ENCODE results near the gene TRAPPC3L.

Gene TRAPPC3L

DNA sequence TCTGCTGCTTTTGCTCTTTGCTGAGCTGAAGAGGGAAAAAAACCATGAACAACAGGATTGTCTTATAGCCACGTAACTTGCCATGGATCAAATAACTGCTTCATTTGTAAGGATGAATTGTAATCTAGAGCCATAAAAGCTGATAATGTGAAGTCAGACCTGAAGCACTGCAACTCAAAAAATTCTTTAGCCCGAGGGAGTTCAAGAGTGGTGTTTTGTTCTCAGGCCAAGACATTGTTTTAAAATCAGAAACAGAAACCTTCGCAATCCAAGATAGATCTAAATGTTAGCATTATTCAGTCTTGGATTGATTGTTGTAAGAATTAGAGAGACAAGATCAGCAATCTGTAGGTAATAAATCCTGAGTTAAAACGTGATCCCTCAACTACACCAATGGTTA lies at the start of gene TRAPPC3L:
TSS of gene TRAPPC3L (minus strand) at position 34 of the 400 bp plus-strand sequence. CDS start 170 bp downstream, outside the sequence.
- ChIA-PET CTCF (interaction anchor here (1.2 to 9.6 kb wide), 3 partner anchors 12 to 18 kb away, joined by 5 to 119 read pairs (median 66); no protein-coding TSS in a partner anchor), POLR2A (no interaction called here)
- TF ChIP-seq, protein P1, sequence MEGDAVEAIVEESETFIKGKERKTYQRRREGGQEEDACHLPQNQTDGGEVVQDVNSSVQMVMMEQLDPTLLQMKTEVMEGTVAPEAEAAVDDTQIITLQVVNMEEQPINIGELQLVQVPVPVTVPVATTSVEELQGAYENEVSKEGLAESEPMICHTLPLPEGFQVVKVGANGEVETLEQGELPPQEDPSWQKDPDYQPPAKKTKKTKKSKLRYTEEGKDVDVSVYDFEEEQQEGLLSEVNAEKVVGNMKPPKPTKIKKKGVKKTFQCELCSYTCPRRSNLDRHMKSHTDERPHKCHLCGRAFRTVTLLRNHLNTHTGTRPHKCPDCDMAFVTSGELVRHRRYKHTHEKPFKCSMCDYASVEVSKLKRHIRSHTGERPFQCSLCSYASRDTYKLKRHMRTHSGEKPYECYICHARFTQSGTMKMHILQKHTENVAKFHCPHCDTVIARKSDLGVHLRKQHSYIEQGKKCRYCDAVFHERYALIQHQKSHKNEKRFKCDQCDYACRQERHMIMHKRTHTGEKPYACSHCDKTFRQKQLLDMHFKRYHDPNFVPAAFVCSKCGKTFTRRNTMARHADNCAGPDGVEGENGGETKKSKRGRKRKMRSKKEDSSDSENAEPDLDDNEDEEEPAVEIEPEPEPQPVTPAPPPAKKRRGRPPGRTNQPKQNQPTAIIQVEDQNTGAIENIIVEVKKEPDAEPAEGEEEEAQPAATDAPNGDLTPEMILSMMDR (IDR thresholded peaks at IDR 0.05; ENCODE audit: insufficient read depth, low read length, missing control alignments): no peak
- H3K4me3 ChIP-seq (ENCODE audit: low read depth, low read length): no peak within 1 kb of the TSS
- DNase-seq (ENCODE audit: low read depth, low spot score): no peak

- ChIA-PET POLR2A (no interaction called here), CTCF (no interaction called here)
- no peak for DNase-seq (ENCODE audit: low read depth, low spot score)
- TF ChIP-seq, protein P1 (IDR thresholded peaks at IDR 0.05; ENCODE audit: insufficient read depth, low read length, missing control alignments): no peak
- H3K4me3 ChIP-seq (ENCODE audit: low read depth, low read length): no peak overlapping the region
Observed at GRCh38 chr6:116595247-116595646, 49.8 kb upstream of the TRAPPC3L start.

GRCh38 chr6:116586738-116587137 lies 41.3 kb upstream of the TRAPPC3L start:
- POLR2A ChIA-PET: no interaction called here
- no peak for DNase-seq (ENCODE audit: low read depth, low spot score)
- TF ChIP-seq, protein P1 (IDR thresholded peaks at IDR 0.05; ENCODE audit: insufficient read depth, low read length, missing control alignments): no peak
- CTCF ChIA-PET: interaction anchor here (1.1 to 1.6 kb wide), 4 partner anchors 9 to 318 kb away, joined by 3 to 5 read pairs (median 4); partner anchors contain the start of gene CALHM5
- no peak overlapping the region for H3K4me3 ChIP-seq (ENCODE audit: low read depth, low read length)

DNA sequence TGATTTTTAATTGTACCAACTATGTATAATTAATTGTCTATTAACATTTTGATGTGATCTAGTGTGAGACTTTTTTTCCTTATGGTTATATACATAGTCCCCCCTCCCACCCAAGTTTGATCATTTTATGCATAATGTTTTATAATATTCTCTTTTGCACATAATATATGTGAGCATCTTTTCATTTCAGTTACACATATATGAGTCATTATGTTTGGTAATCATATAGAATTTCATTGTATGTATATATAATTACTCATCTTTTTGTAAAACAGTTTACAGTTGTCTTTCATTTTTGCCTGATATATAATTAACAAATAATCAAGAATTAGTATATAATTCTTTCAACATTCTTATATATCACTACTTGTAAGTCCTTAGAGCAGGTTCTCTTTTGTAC lies 40.8 kb upstream of the TRAPPC3L start:
- CTCF ChIA-PET: no interaction called here
- DNase-seq (ENCODE audit: low read depth, low spot score): no peak
- no peak overlapping the region for H3K4me3 ChIP-seq (ENCODE audit: low read depth, low read length)
- POLR2A ChIA-PET: no interaction called here
- TF ChIP-seq, protein P1 (IDR thresholded peaks at IDR 0.05; ENCODE audit: insufficient read depth, low read length, missing control alignments): no peak

- DNase-seq (ENCODE audit: low read depth, low spot score): no peak
- H3K4me3 ChIP-seq (ENCODE audit: low read depth, low read length): no peak overlapping the region
- ChIA-PET POLR2A (no interaction called here), CTCF (interaction anchor here (1.0 to 3.6 kb wide), 4 partner anchors 9 to 311 kb away, joined by 3 to 20 read pairs (median 8); partner anchors contain the start of gene RWDD1)
- TF ChIP-seq, protein P1 (IDR thresholded peaks at IDR 0.05; ENCODE audit: insufficient read depth, low read length, missing control alignments): no peak
Observed at GRCh38 chr6:116580198-116580597, 34.7 kb upstream of the TRAPPC3L start.

DNA sequence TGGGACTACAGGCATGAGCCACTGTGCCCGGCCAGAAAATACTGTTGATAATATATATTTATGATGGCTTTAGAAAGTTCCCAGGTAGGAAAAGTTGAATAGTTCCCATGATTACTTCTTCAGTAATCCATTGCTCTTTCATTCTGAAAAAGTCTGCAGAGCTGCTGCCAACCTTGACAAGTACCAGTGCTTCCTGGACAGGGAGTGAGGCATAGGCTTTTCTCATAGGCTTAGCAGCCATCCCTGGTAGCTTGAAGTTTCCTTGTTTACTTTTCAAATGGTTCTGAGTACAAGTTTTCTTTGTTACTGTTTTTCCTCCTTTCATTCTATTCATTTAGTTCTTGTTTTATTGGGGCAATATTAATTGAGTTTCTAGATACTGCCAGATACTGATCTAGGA lies 33.7 kb upstream of the TRAPPC3L start:
- POLR2A ChIA-PET: no interaction called here
- CTCF ChIA-PET: interaction anchor here (1.0 to 2.5 kb wide), 4 partner anchors 14 to 310 kb away, joined by 3 to 9 read pairs (median 6); no protein-coding TSS in a partner anchor
- TF ChIP-seq, protein P1 (IDR thresholded peaks at IDR 0.05; ENCODE audit: insufficient read depth, low read length, missing control alignments): no peak
- DNase-seq (ENCODE audit: low read depth, low spot score): no peak
- no peak overlapping the region for H3K4me3 ChIP-seq (ENCODE audit: low read depth, low read length)

Data from AG04449 (cell line).